DMS53 (cell line): ENCODE measurements around the gene SMIM45.

Experiments
- DNase-seq: peaks from one replicate; lab custom pipeline; 2025; lab: John Stamatoyannopoulos, UW

Gene SMIM45

GRCh38 chr22:41969110-41969646 lies 17.2 kb downstream of the SMIM45 start, which contains the start of gene SEPTIN3:
SEPTIN3 (plus strand) TSS chr22:41969443; CDS start chr22:41971493, 2,050 bp downstream.
- DNase-seq, result no peak

GRCh38 chr22:41970601-41971000 lies 18.7 kb downstream of the SMIM45 start:
- DNase-seq, result no peak

DNA sequence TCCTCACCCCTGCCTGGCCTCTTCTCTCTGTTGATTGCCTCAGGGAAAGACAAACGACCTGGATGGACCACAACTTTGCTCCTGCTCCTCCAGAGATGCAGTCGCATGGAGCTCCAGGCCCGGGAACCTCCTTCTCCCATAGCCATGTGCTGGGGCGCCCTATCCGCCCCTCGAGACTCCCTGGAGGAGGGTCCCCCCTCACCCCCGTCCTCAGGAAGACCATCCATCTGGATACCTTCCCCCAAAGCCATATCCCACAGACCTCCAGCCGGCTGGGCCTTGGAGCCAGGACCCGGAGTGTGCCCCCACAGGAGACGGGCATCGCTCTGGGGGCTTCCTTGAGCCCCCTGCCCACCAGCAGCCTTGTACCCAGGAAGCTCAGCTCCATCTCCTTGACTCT lies 19.5 kb downstream of the SMIM45 start:
- no peak for DNase-seq

GRCh38 chr22:41974691-41975290 lies 22.8 kb downstream of the SMIM45 start:
- DNase-seq, result no peak

- peak; percentile 12 for DNase-seq
Observed at GRCh38 chr22:41975299-41976069, 23.5 kb downstream of the SMIM45 start.

DNA sequence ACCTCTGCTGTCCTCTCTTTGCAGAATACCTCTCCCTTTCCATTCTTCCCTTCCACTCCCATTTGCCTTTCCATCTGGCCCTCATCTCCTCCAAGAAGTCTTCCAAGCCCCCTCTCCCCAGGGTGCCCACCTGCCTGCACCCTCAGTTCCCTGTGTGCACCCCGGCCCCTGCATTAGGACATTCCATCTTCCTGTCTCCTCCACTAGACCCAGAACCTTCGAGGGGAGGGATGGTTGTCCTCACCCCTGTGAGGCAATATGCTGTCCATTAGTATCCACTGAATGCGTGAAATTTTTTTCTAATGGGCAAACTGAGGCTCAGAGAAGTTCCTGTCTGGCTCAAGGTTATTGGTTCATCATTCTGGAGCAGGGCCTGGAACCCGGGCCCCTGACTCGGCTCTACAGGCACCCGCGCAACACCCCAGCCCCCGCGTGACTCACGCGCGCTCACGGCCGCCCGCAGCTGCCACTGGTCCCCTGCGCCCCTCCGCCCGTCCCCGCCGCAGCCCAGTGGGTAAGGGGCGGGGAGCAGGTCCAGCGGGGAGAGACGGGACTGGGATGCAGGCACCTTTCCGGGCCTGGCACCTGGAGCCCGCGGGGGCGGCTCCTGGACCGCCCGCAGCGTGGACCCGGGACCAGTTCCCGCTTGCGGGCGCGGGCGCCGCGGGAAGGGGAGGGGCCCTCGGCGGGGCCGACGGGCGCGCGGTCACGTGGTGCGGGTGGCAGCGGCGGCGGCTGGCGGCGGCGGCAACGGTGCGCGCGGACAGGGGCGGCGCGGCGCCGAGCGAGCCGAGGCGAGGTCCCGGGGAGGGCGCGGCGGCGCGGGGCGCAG lies 24.3 kb downstream of the SMIM45 start:
- peak; percentile 68 for DNase-seq

- peak; percentile 59 for DNase-seq
Observed at GRCh38 chr22:41976961-41977566, 25.1 kb downstream of the SMIM45 start.

DNA sequence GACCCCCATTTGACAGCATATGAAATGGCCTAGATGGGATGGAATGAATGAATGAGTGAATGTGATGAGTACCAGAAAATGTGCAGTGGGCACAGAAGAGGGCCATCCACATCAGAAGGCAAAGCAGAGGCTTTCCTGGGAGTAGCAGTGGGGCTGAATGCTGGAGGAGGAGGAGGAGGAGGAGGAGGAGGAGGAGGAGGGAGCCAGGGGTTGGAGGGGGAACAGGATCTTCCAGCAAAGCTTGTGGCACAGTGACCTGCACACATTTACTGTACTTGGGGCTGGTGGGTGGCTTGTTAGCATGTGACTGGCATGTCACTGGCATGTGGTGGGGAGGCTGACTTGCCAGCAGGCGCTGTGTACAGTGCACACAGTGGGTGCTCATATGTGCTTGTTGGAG lies 26.8 kb downstream of the SMIM45 start:
- DNase-seq, result no peak

DNA sequence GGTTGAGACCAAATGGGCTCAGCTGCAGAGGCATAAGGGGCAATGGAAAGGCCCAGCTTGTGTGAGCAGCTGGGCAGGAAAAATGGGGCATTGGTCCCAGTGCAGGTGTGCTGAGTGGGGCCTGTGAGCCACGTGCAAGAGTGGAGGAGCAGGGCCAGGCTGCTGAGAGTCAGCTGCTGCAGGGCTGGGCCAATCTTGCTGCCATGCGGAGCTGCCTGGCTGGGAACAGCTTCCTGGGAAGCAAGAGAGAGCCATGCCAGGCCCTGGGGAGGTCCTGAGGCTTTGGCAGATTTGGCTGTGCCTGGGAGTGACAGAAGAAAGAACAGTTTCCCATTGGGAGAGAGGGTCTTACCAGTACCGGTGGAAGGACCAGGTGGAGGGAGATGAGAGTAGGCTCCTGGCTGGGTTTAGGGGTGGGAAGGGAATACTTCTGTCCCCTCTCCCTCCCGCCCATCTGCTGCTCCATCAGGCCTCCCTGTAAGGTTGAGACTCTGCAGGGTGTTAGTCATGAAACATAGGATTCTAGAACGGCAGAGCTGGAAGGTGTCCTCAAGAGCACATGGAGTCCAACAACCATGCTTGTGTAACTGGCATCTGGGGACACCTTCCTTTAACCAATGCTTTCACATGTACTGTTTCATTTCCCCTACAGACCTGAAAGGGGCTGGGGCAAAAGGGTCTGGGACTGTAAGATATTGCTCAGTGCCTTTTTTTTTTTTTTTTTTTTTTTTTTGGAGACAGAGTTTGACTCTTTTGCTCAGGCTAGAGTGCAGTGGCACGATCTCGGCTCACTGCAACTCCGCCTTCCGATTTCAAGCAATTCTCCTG lies 27.7 kb downstream of the SMIM45 start:
- DNase-seq, result no peak

GRCh38 chr22:41982865-41983264 lies 30.9 kb downstream of the SMIM45 start:
- DNase-seq, result no peak

- no peak for DNase-seq
Observed at GRCh38 chr22:41983513-41984405, 31.8 kb downstream of the SMIM45 start.

- DNase-seq, result no peak
Observed at GRCh38 chr22:41987276-41987675, 35.3 kb downstream of the SMIM45 start.

- DNase-seq, result no peak
Observed at GRCh38 chr22:41989246-41989645, 37.3 kb downstream of the SMIM45 start.

DNA sequence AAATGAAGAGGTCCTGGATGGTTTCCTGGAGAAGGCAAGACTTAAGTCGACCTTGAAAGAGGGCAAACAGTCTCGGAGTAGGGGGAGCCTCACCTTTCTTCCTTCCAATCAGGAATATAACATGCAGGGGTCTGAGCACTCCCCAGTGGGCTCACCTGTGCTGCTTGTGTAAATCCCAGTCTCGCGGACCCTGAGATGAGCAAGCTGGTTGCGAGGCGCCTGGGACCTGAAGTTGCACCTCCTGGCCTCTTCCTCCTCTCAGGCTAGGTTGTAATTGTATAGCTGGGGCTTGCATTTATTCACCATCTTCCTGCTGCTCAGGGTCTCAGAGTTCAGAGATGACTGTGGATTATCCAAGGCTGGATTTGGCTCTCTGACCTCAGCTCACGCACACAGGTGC lies 39.2 kb downstream of the SMIM45 start:
- no peak for DNase-seq

- DNase-seq, result no peak
Observed at GRCh38 chr22:41992496-41992895, 40.5 kb downstream of the SMIM45 start.

GRCh38 chr22:41995211-41995610 lies 43.3 kb downstream of the SMIM45 start:
- no peak for DNase-seq

DNA sequence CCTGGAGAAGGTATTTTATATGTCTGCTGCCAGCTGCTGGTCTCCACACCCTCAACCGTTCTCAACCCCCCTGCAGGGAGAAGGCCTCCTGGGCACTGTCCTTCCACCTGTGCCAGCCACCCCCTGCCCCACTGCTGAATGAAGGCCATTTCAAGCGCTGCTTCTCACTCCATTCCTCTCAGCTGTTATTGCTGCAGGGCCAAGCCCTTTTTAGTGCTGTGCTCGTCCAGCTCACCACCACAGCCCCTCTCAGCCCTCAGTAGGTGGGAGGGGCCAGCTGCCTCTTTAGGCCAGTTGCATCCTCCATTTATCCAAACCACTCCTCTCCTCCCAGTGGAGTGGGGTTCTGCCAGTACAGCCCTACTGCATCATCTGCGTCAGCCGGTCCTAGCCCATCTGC lies 44.9 kb downstream of the SMIM45 start:
- DNase-seq, result no peak

GRCh38 chr22:41998361-41999261 lies 46.7 kb downstream of the SMIM45 start, which contains the start of gene WBP2NL:
WBP2NL (plus strand) TSS chr22:41998788; CDS start chr22:41998819, 31 bp downstream.
- peak; percentile 93 for DNase-seq

- no peak for DNase-seq
Observed at GRCh38 chr22:42000466-42000865, 48.5 kb downstream of the SMIM45 start.
